Activated T-cell treated with anti-CD3 and anti-CD28 coated beads, Interleukin-2, amount 50 U/mL, for 1 hour (primary cell): ENCODE results near the gene RSPH1.

ENCODE experiments used
- DNase-seq: peaks from one replicate; pipeline ENCODE4 v3.0.0-alpha.2; 2020

The RSPH1 gene

DNA sequence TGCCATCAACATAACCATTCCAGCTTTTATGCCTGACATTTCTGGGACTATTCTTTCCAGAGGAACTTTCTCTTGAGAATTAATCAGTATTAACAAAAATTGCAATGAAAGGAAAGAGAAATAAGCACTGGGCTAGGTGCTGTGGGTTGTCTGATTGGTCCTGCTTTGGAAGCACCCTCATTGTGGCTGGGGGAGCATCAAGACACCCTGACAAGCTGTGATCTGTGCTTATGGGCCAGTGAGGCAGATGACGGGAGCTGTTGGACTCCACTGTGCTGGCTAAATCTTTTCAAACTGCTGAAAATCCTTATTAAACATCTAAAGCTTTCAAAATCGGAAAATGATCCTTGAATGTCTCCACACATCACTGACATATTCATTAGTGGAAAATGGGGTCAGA lies 72.3 kb downstream of the RSPH1 start:
- DNase-seq = no peak

GRCh38 chr21:42423197-42423675 lies 72.8 kb downstream of the RSPH1 start:
- DNase-seq = peak; percentile 55
